Measurements from ENCODE around the gene CA9. TPM values are rescaled to one million over a fixed set of nuclear protein-coding genes. Genes with fewer than 3 reads are reported as not detected.

Gene CA9
- total RNA-seq, 1 donor from 2014 or later, result 1.1 TPM

DNA sequence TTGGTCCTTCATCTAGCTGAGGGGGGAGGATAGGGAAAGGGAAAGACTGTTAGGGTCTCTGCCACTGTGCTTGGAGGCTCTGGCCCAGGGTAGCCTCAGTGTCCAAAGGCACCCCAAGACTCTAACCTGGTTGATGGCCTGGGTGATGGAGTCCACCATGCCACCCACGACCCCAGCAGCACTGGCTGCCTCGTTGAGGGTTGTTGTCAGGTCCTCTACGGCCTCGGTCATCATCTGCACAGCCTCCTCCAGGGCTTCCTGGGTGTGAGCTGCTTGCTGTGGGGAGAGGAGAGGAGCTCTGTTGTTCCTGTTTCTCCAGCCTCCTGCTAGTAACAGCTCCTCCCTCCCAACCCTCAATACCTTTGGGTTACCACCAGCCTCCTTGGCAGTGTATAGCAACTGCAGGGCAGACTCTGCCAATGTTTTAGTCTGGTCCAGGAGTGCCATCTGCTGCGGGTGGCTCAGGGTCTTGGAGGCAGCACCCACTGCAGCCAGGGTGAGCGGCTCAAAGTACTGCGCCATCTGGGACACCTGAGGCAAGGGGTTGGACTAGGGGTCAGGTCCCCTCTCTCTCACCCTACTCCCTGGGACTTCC lies 32.2 kb downstream of the CA9 start:
- no peak for TF ChIP-seq CTCF (IDR thresholded peaks at IDR 0.05; ENCODE audit: unreplicated experiment)
- Mint-ChIP-seq H3K4me3 (no peak overlapping the region), H3K9me3 (no peaks in the 10 kb centered on the region), H3K36me3 (peaks cover 59% of the 10 kb centered on the region), H3K27me3 (ENCODE audit: low read depth) (no peaks in the 10 kb centered on the region), H3K4me1 (no peaks in the 10 kb centered on the region), H3K27ac (no peak overlapping the region)
- DNase-seq (ENCODE audit: low spot score in 2 of 2, unreplicated experiment in 2 of 2), result no peak

- TF ChIP-seq CTCF (IDR thresholded peaks at IDR 0.05; ENCODE audit: unreplicated experiment), result no peak
- no peaks in the 10 kb centered on the region for H3K27me3 Mint-ChIP-seq (ENCODE audit: low read depth)
- H3K4me3 Mint-ChIP-seq, result no peak overlapping the region
- no peaks in the 10 kb centered on the region for H3K4me1 Mint-ChIP-seq
- H3K9me3 Mint-ChIP-seq, result no peaks in the 10 kb centered on the region
- no peak for DNase-seq (ENCODE audit: low spot score in 2 of 2, unreplicated experiment in 2 of 2)
- no peak overlapping the region for H3K27ac Mint-ChIP-seq
- H3K36me3 Mint-ChIP-seq, result peaks cover 66% of the 10 kb centered on the region
Observed at GRCh38 chr9:35706951-35707350, 33.2 kb downstream of the CA9 start.

- peaks cover 61% of the 10 kb centered on the region for H3K36me3 Mint-ChIP-seq
- no peak for TF ChIP-seq CTCF (IDR thresholded peaks at IDR 0.05; ENCODE audit: unreplicated experiment)
- H3K27ac Mint-ChIP-seq, result no peak overlapping the region
- no peaks in the 10 kb centered on the region for H3K27me3 Mint-ChIP-seq (ENCODE audit: low read depth)
- H3K4me3 Mint-ChIP-seq, result no peak overlapping the region
- H3K4me1 Mint-ChIP-seq, result no peaks in the 10 kb centered on the region
- H3K9me3 Mint-ChIP-seq, result no peaks in the 10 kb centered on the region
- DNase-seq (ENCODE audit: low spot score in 2 of 2, unreplicated experiment in 2 of 2), result no peak
Observed at GRCh38 chr9:35708146-35708545, 34.4 kb downstream of the CA9 start.

GRCh38 chr9:35710818-35711500 lies 37.2 kb downstream of the CA9 start:
- DNase-seq (ENCODE audit: low spot score in 2 of 2, unreplicated experiment in 2 of 2), result no peak
- no peaks in the 10 kb centered on the region for H3K9me3 Mint-ChIP-seq
- no peaks in the 10 kb centered on the region for H3K27me3 Mint-ChIP-seq (ENCODE audit: low read depth)
- TF ChIP-seq CTCF (IDR thresholded peaks at IDR 0.05; ENCODE audit: unreplicated experiment), result no peak
- H3K4me1 Mint-ChIP-seq, result no peaks in the 10 kb centered on the region
- H3K36me3 Mint-ChIP-seq, result peaks cover 60% of the 10 kb centered on the region
- no peak overlapping the region for H3K4me3 Mint-ChIP-seq
- H3K27ac Mint-ChIP-seq, result no peak overlapping the region

DNA sequence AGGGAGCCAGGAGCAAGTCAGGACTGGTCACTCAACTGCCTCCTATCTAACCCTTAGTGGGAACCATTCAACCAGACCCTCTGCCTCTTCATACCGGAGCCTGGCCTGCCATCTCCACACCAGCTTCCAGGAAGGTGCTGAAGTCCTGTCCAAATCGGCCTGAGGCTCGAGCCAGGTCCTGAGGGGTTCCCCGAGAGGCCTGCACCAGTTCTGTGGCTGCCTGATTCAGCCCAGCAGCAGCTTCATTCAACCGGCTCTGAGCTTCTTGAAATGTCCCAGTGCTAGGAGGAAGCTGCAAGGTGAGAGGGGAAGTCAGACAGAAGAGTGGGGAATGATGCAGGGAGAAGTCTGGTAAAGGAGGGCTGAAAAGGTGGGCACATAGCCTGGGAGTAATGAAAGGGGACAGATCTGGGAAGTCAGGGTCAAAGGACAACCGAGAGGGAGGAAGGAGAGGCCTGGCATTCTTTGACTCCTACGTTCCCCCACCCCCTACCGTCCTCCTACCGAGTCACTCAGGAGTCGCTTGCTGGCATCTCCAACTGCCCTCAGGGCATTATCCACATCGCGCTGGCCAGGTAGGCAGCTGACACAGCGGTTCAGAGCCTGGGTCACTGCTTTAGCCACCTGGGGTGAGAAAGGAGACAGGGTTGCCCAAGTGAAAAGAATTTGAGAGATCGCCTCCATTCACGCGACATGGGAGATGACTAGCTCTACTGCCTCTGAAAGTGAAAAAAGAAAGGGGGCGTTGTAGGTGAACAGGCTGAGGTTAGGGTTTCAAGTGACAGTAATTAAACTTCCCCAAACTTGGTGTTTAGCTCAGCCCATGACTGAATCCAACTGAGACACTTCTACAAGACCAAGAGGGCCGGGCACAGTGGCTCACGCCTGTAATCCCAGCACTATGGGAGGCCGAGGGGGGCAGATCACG lies 38.0 kb downstream of the CA9 start:
- Mint-ChIP-seq H3K27me3 (ENCODE audit: low read depth) (no peaks in the 10 kb centered on the region), H3K27ac (peak overlapping the region; percentile 47), H3K4me3 (no peak overlapping the region), H3K4me1 (no peaks in the 10 kb centered on the region), H3K9me3 (no peaks in the 10 kb centered on the region), H3K36me3 (peaks cover 63% of the 10 kb centered on the region)
- DNase-seq (ENCODE audit: low spot score in 2 of 2, unreplicated experiment in 2 of 2), result no peak
- no peak for TF ChIP-seq CTCF (IDR thresholded peaks at IDR 0.05; ENCODE audit: unreplicated experiment)
